ENCODE results near the gene P2RY4. TPM values are rescaled to one million over a fixed set of nuclear protein-coding genes. Genes with fewer than 3 reads are reported as not detected.

The P2RY4 gene
- polyA plus RNA-seq, 1 donor (not counting 4 experiments of a cell fraction or from before 2014, with no cell fraction given) = not detected

- no peak for FAIRE-seq
- H3K79me2 ChIP-seq (ENCODE audit: control insufficient read depth, insufficient read depth, low read length) = no peaks in the 10 kb centered on the region
- no peaks in the 10 kb centered on the region for H4K20me1 ChIP-seq (ENCODE audit: control insufficient read depth, extremely low read depth, insufficient read depth, low read length)
- H3K4me3 ChIP-seq (ENCODE audit: control insufficient read depth in 2 of 3, extremely low read depth in 1 of 3, insufficient read depth in 2 of 3, low read depth in 1 of 3, low read length in 3 of 3) = no peak within 1 kb of the TSS
- no peaks in the 10 kb centered on the region for H3K9me1 ChIP-seq (ENCODE audit: control insufficient read depth, extremely low read depth, insufficient read depth, low read length)
- no peak for DNase-seq (ENCODE audit: low read depth, low spot score)
- TF ChIP-seq CTCF (optimal IDR thresholded peaks at IDR 0.05 in 1 of 3, IDR thresholded peaks at IDR 0.05 in 1 of 3, conservative IDR thresholded peaks at IDR 0.05 in 1 of 3; ENCODE audit: extremely low read depth in 1 of 3, insufficient read depth in 2 of 3, low read length in 3 of 3) (no peak), EZH2 (IDR thresholded peaks at IDR 0.05; ENCODE audit: low read length) (no peak)
- H2AFZ ChIP-seq (ENCODE audit: control insufficient read depth, low read length) = no peak within 1 kb of the TSS
- dilution Hi-C loops (cut with MboI; ENCODE audit: extremely low pct_ligation_motif_present, low sequenced_read_pairs) = no loop called here
- H3K36me3 ChIP-seq (ENCODE audit: control insufficient read depth in 2 of 2, extremely low read depth in 1 of 2, insufficient read depth in 2 of 2, low read length in 2 of 2) = peaks cover 0 to 4% of the 10 kb centered on the region in 2 experiments
- H3K27ac ChIP-seq (ENCODE audit: control insufficient read depth, insufficient read depth, low read length) = no peak within 1 kb of the TSS
- H3K9ac ChIP-seq (ENCODE audit: control insufficient read depth, extremely low read depth, insufficient read depth, low read length) = no peak within 1 kb of the TSS
- no peaks in the 10 kb centered on the region for H3K4me1 ChIP-seq (ENCODE audit: control insufficient read depth, extremely low read depth, insufficient read depth, low read length)
- peaks cover 2% of the 10 kb centered on the region for H3K9me3 ChIP-seq (ENCODE audit: control insufficient read depth, low read depth, low read length)
- no peaks in the 10 kb centered on the region for H3K27me3 ChIP-seq (ENCODE audit: control insufficient read depth, extremely low read depth, insufficient read depth, low read length)
- no peak within 1 kb of the TSS for H3K4me2 ChIP-seq (ENCODE audit: control insufficient read depth, extremely low read depth, insufficient read depth, low read depth, low read length)
Observed at GRCh38 chrX:70281951-70282350, 21.9 kb upstream of the P2RY4 start, which contains the start of gene RAB41. RAB41 (plus strand) TSS chrX:70282172; CDS start chrX:70282218, 46 bp downstream.

GRCh38 chrX:70280573-70280972 lies 20.6 kb upstream of the P2RY4 start:
- Histone ChIP-seq H3K4me2 (ENCODE audit: control insufficient read depth, extremely low read depth, insufficient read depth, low read depth, low read length) (no peak overlapping the region), H3K27me3 (ENCODE audit: control insufficient read depth, extremely low read depth, insufficient read depth, low read length) (no peaks in the 10 kb centered on the region), H3K27ac (ENCODE audit: control insufficient read depth, insufficient read depth, low read length) (no peak overlapping the region), H3K4me3 (ENCODE audit: control insufficient read depth in 2 of 3, extremely low read depth in 1 of 3, insufficient read depth in 2 of 3, low read depth in 1 of 3, low read length in 3 of 3) (no peak overlapping the region), H2AFZ (ENCODE audit: control insufficient read depth, low read length) (no peak overlapping the region), H3K9me3 (ENCODE audit: control insufficient read depth, low read depth, low read length) (peaks cover 2% of the 10 kb centered on the region), H3K36me3 (ENCODE audit: control insufficient read depth in 2 of 2, extremely low read depth in 1 of 2, insufficient read depth in 2 of 2, low read length in 2 of 2) (no peaks in the 10 kb centered on the region), H3K79me2 (ENCODE audit: control insufficient read depth, insufficient read depth, low read length) (no peaks in the 10 kb centered on the region), H4K20me1 (ENCODE audit: control insufficient read depth, extremely low read depth, insufficient read depth, low read length) (no peaks in the 10 kb centered on the region), H3K4me1 (ENCODE audit: control insufficient read depth, extremely low read depth, insufficient read depth, low read length) (no peaks in the 10 kb centered on the region), H3K9ac (ENCODE audit: control insufficient read depth, extremely low read depth, insufficient read depth, low read length) (no peak overlapping the region), H3K9me1 (ENCODE audit: control insufficient read depth, extremely low read depth, insufficient read depth, low read length) (no peaks in the 10 kb centered on the region)
- no peak for DNase-seq (ENCODE audit: low read depth, low spot score)
- TF ChIP-seq CTCF (optimal IDR thresholded peaks at IDR 0.05 in 1 of 3, IDR thresholded peaks at IDR 0.05 in 1 of 3, conservative IDR thresholded peaks at IDR 0.05 in 1 of 3; ENCODE audit: extremely low read depth in 1 of 3, insufficient read depth in 2 of 3, low read length in 3 of 3) (no peak), EZH2 (IDR thresholded peaks at IDR 0.05; ENCODE audit: low read length) (no peak)
- FAIRE-seq = no peak
- dilution Hi-C loops (cut with MboI; ENCODE audit: extremely low pct_ligation_motif_present, low sequenced_read_pairs) = no loop called here
